GM21723 (cell line): ENCODE data around the gene JAG2.

Experiments
- ATAC-seq: cut with Tn5 transposase; IDR thresholded peaks from one replicate; pipeline ENCODE4 v1.9.1; 2021; ENCODE audit warnings: mild to moderate bottlenecking, moderate library complexity; ENCODE audit not compliant: unreplicated experiment

JAG2 gene

GRCh38 chr14:105168496-105168978 lies at the start of gene JAG2:
Gene JAG2 (minus strand): TSS chr14:105168776. CDS start chr14:105168420, 356 bp downstream.
- no peak for ATAC-seq

- ATAC-seq, result no peak
Measured at GRCh38 chr14:105217774-105218173, 49.2 kb upstream of the JAG2 start.

GRCh38 chr14:105216490-105217247 lies 48.1 kb upstream of the JAG2 start:
- ATAC-seq, result no peak

- ATAC-seq, result no peak
Measured at GRCh38 chr14:105215602-105216001, 47.0 kb upstream of the JAG2 start.

GRCh38 chr14:105214324-105214915 lies 45.8 kb upstream of the JAG2 start:
- ATAC-seq, result no peak

- no peak for ATAC-seq
Measured at GRCh38 chr14:105213361-105213760, 44.8 kb upstream of the JAG2 start.

GRCh38 chr14:105212541-105213300 lies 44.1 kb upstream of the JAG2 start:
- ATAC-seq, result no peak

GRCh38 chr14:105211758-105212089 lies 43.1 kb upstream of the JAG2 start:
- ATAC-seq, result no peak

- ATAC-seq, result no peak
Measured at GRCh38 chr14:105211086-105211757, 42.6 kb upstream of the JAG2 start.

- ATAC-seq, result no peak
Measured at GRCh38 chr14:105210266-105211025, 41.9 kb upstream of the JAG2 start.

- no peak for ATAC-seq
Measured at GRCh38 chr14:105209646-105210045, 41.1 kb upstream of the JAG2 start.

- ATAC-seq, result no peak
Measured at GRCh38 chr14:105209091-105209490, 40.5 kb upstream of the JAG2 start.

- ATAC-seq, result no peak
Measured at GRCh38 chr14:105208738-105209075, 40.1 kb upstream of the JAG2 start.

- no peak for ATAC-seq
Measured at GRCh38 chr14:105207996-105208737, 39.6 kb upstream of the JAG2 start.

- no peak for ATAC-seq
Measured at GRCh38 chr14:105207460-105207901, 38.9 kb upstream of the JAG2 start.

GRCh38 chr14:105206873-105207272 lies 38.3 kb upstream of the JAG2 start:
- ATAC-seq, result no peak

GRCh38 chr14:105205673-105206208 lies 37.2 kb upstream of the JAG2 start:
- no peak for ATAC-seq

GRCh38 chr14:105204931-105205672 lies 36.5 kb upstream of the JAG2 start:
- no peak for ATAC-seq
